K562 (cell line): ENCODE data around the gene TEP1. TPM values are rescaled to one million over a fixed set of nuclear protein-coding genes. Genes with fewer than 3 reads are reported as not detected.
A peak's percentile ranks its signal among the peaks of the same experiment; 100 is the strongest.

Experiments used
- ATAC-seq: fragments of 200-7000 bp; cut with Tn5 transposase; 3 replicates; pipeline ENCODE4 v1.9.1; 2020; ENCODE audit warnings: moderate library complexity
- BruUV-seq: library from RNA; stranded (reverse); fragments of 400-500 nt; replicated peaks from 2 replicates; lab custom pipeline; 2021; lab: Mats Ljungman, UMichigan
- CTCF ChIA-PET: fragments of 300-600 bp; formaldehyde crosslinking; extraction: SDS; loops from one replicate; lab custom pipeline; 2021; ENCODE audit warnings: low intra/inter-chr PET ratio; lab: Yijun Ruan, JAX
- POLR2A ChIA-PET: fragments of 300-600, 350-650 bp; sonication (Branson Sonifier 250); formaldehyde crosslinking; extraction: SDS; loops from one replicate; lab custom pipeline; 2021; ENCODE audit warnings: antibody characterized with exemption, inconsistent platforms; lab: Yijun Ruan, JAX
- DNase-seq, 4 experiments: peaks; one replicate each; pipeline versions ENCODE4 v3.0.0 to v3.0.0-alpha.2; 2011 to 2018; ENCODE audit warnings: low spot score in 3 of 4, mixed read lengths in 3 of 4; ENCODE audit errors: extremely low read depth in 1 of 4
- FAIRE-seq: peaks from 2 replicates; lab custom pipeline; 2011; peaks lifted over from hg19 to GRCh38; lab: Jason Lieb, UNC
- H2AFZ ChIP-seq: 2 replicates; pipeline ENCODE4 v1.6.0; 2011; ENCODE audit warnings: low read depth, low read length, control low read depth, inconsistent platforms
- H3K27ac ChIP-seq: fragments of 200-600 bp; 3 replicates; pipeline ENCODE4 v1.8.0; 2011; ENCODE audit warnings: low read depth, mild to moderate bottlenecking, control low read depth, inconsistent platforms, low read length, moderate library complexity, mixed read lengths; ENCODE audit errors: extremely low read depth
- H3K27me3 ChIP-seq, 2 experiments: fragments of 300-600 bp in 1 of 2; 2 replicates in 1 of 2; 3 replicates in 1 of 2; pipeline versions ENCODE4 v1.6.0 to v1.8.0; 2011; ENCODE audit warnings: inconsistent platforms in 2 of 2, low read length in 2 of 2, mild to moderate bottlenecking in 1 of 2, mixed read lengths in 1 of 2, moderate library complexity in 1 of 2; ENCODE audit not compliant: control insufficient read depth in 2 of 2, insufficient read depth in 2 of 2
- H3K36me3 ChIP-seq: fragments of 300-600 bp; 3 replicates; pipeline ENCODE4 v1.8.0; 2011; ENCODE audit warnings: mild to moderate bottlenecking, low read length, inconsistent platforms; ENCODE audit not compliant: control insufficient read depth, insufficient read depth
- H3K4me1 ChIP-seq, 2 experiments: fragments of 200-600 bp in 1 of 2; replicated peaks in 1 of 2; 2 replicates in 1 of 2; 3 replicates in 1 of 2; pipeline versions ENCODE4 v1.5.1 to v1.8.0; 2011; ENCODE audit warnings: inconsistent platforms in 2 of 2, low read length in 2 of 2, mild to moderate bottlenecking in 1 of 2, mixed read lengths in 1 of 2, moderate library complexity in 1 of 2; ENCODE audit not compliant: control insufficient read depth in 2 of 2, insufficient read depth in 2 of 2
- H3K4me2 ChIP-seq: 2 replicates; pipeline ENCODE4 v1.6.1; 2011; ENCODE audit warnings: low read length, control low read depth, inconsistent platforms, mixed read lengths; ENCODE audit not compliant: insufficient read depth
- H3K4me3 ChIP-seq: fragments of 200-600 bp; sonication (generic), shearing (Covaris generic); 2 replicates; pipeline ENCODE4 v1.5.1; 2016; ENCODE audit warnings: control low read depth, inconsistent platforms
- H3K79me2 ChIP-seq: fragments of 200-600 bp; 3 replicates; pipeline ENCODE4 v1.8.0; 2011; ENCODE audit warnings: low read length, inconsistent platforms; ENCODE audit not compliant: control insufficient read depth, insufficient read depth
- H3K9ac ChIP-seq, 2 experiments: 2 replicates each; pipeline versions ENCODE4 v1.6.0 to v1.6.1; 2011; ENCODE audit warnings: low read depth in 2 of 2, low read length in 2 of 2, control low read depth in 1 of 2, inconsistent platforms in 1 of 2, mild to moderate bottlenecking in 1 of 2, mixed read lengths in 1 of 2; ENCODE audit not compliant: insufficient read depth in 1 of 2
- H3K9me1 ChIP-seq: one replicate; pipeline ENCODE4 v1.6.0; 2011; ENCODE audit warnings: inconsistent platforms, mild to moderate bottlenecking, low read length, moderate library complexity; ENCODE audit not compliant: control insufficient read depth, insufficient read depth
- H3K9me3 ChIP-seq: replicated peaks from 2 replicates; pipeline ENCODE4 v1.5.1; 2011; ENCODE audit warnings: low read depth, low read length, inconsistent platforms; ENCODE audit not compliant: control insufficient read depth, insufficient read depth
- H4K20me1 ChIP-seq: replicated peaks from 2 replicates; pipeline ENCODE4 v1.6.1; 2011; ENCODE audit warnings: low read length, inconsistent platforms, mixed read lengths; ENCODE audit not compliant: control insufficient read depth, insufficient read depth
- ADNP ChIP-seq: fragments of 200-800 bp; sonication (Bioruptor generic); IDR thresholded peaks from 2 replicates; pipeline ENCODE4 v1.6.1; 2016; ENCODE audit warnings: missing genetic modification characterization, missing compliant biosample characterization
- EP400 ChIP-seq: fragments of 450-650 bp; IDR thresholded peaks from 2 replicates; pipeline ENCODE4 v1.6.1; 2017; ENCODE audit warnings: antibody characterized with exemption, mild to moderate bottlenecking, moderate library complexity
- ERF ChIP-seq: fragments of 450-650 bp; formaldehyde crosslinking; IDR thresholded peaks from 2 replicates; pipeline ENCODE4 v1.4.0; 2020; ENCODE audit warnings: mild to moderate bottlenecking, mixed read lengths
- FOSL1 ChIP-seq: fragments of 200-800 bp; sonication (Bioruptor generic); conservative IDR thresholded peaks from 2 replicates; pipeline ENCODE4 v1.6.1; 2016; ENCODE audit warnings: missing genetic modification characterization, missing compliant biosample characterization
- GABPB2 ChIP-seq: fragments of 250-450 bp; sonication (Bioruptor Pico); conservative IDR thresholded peaks from 2 replicates; pipeline ENCODE4 v1.5.1; 2021; ENCODE audit warnings: mild to moderate bottlenecking
- HDAC1 ChIP-seq, 2 experiments: fragments of 450-650 bp; IDR thresholded peaks; 2 replicates each; pipeline ENCODE4 v1.6.1; 2016 to 2017; ENCODE audit warnings: inconsistent platforms in 1 of 2, mild to moderate bottlenecking in 1 of 2, moderate library complexity in 1 of 2
- MEF2D ChIP-seq: conservative IDR thresholded peaks from 2 replicates; pipeline ENCODE4 v1.6.1; 2016; ENCODE audit warnings: low read depth, missing genetic modification characterization, missing compliant biosample characterization
- ZNF583 ChIP-seq: fragments of 250-450 bp; sonication (Bioruptor Pico); IDR thresholded peaks from 2 replicates; pipeline ENCODE4 v1.4.0; 2020
- WGBS: fragments of 100-300 bp; shearing (Covaris generic); methylation state at CpG from one replicate; pipeline ENCODE4 v1.1.6; 2016; ENCODE audit warnings: low coverage, mixed read lengths; ENCODE audit not compliant: insufficient coverage; ENCODE audit errors: missing lambda C conversion rate; 5-methylcytosine and 5-hydroxymethylcytosine counted together
- in situ Hi-C: fragments of 300-500 bp; cut with MboI; formaldehyde crosslinking; loops from 4 replicates; pipeline ENCODE4 v1.15.0; 2018; ENCODE audit warnings: inconsistent platforms, mixed read lengths
- intact Hi-C: fragments of 100-400 bp; cut with micrococcal nuclease; formaldehyde crosslinking; loops from 2 replicates; pipeline ENCODE4 v1.14.2; 2022
- polyA plus RNA-seq, 8 experiments: library from polyadenylated mRNA; depleted of rRNA in 4 of 8; stranded (reverse) in 5 of 8; unstranded in 3 of 8; fragments of >200 nt; fragmentation: Nextera tagmentation in 2 of 8; fragmentation: Illumina TruSeq in 1 of 8; extraction: Ambion mirVana in 2 of 8; extraction: Trizol in 1 of 8; gene quantifications; 2 replicates each; pipeline versions ENCODE4 v1.2.1 to v1.2.3, GENCODE V29; 2011 to 2014; ENCODE audit warnings: inconsistent platforms in 1 of 8, missing spikeins in 1 of 8
- total RNA-seq, 7 experiments: library from RNA; depleted of rRNA in 6 of 7; stranded (reverse); fragments of >200 nt in 6 of 7; fragmentation: Illumina TruSeq in 2 of 7; extraction: Trizol in 2 of 7; gene quantifications; 2 replicates each; pipeline versions ENCODE4 v1.2.1 to v1.2.3, GENCODE V29; 2011 to 2021; ENCODE audit warnings: low replicate concordance in 1 of 7
- TF ChIP-seq, protein P1 (sequence below): fragments of 250-450 bp; sonication (Bioruptor Pico); IDR thresholded peaks from 2 replicates; pipeline ENCODE4 v1.4.0; 2020; ENCODE audit warnings: mild to moderate bottlenecking
- TF ChIP-seq, protein P2 (sequence below): sonication (generic); formaldehyde crosslinking; IDR thresholded peaks from 2 replicates; pipeline ENCODE4 v1.8.1; 2022; ENCODE audit warnings: missing genetic modification reagents

Gene TEP1
- total and polyA plus RNA-seq, 9 of the 15 experiments (the other 6 are each of a cell fraction or from before 2014, with no cell fraction given), result 1.0 to 12.2 (median 7.1) TPM

DNA sequence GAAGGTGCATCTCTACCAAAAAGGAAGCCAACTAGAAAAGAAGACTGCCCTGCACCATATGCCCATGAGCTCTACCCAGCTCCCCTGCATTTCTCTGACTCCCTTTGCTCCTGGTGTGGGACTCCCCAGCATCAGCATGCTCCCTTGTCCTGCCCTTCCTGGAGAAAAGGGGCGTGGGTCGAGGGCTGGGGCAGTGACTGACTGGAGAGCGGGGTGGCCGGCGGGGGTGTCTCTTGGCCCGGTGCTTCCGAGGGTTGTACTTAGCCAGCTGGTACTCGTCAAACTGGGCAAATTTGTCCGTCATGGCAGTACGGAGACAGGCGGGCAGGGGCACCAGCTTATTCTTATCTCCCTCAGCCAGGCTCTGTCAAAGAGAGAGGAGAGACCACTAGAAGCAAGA is 9.8 kb downstream of the TEP1 start (continued):
- TF ChIP-seq HDAC1 (IDR thresholded peaks at IDR 0.05) (no peak), EP400 (no peak)
- TF ChIP-seq, protein P1, sequence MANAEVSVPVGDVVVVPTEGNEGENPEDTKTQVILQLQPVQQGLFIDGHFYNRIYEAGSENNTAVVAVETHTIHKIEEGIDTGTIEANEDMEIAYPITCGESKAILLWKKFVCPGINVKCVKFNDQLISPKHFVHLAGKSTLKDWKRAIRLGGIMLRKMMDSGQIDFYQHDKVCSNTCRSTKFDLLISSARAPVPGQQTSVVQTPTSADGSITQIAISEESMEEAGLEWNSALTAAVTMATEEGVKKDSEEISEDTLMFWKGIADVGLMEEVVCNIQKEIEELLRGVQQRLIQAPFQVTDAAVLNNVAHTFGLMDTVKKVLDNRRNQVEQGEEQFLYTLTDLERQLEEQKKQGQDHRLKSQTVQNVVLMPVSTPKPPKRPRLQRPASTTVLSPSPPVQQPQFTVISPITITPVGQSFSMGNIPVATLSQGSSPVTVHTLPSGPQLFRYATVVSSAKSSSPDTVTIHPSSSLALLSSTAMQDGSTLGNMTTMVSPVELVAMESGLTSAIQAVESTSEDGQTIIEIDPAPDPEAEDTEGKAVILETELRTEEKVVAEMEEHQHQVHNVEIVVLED, result no peak

DNA sequence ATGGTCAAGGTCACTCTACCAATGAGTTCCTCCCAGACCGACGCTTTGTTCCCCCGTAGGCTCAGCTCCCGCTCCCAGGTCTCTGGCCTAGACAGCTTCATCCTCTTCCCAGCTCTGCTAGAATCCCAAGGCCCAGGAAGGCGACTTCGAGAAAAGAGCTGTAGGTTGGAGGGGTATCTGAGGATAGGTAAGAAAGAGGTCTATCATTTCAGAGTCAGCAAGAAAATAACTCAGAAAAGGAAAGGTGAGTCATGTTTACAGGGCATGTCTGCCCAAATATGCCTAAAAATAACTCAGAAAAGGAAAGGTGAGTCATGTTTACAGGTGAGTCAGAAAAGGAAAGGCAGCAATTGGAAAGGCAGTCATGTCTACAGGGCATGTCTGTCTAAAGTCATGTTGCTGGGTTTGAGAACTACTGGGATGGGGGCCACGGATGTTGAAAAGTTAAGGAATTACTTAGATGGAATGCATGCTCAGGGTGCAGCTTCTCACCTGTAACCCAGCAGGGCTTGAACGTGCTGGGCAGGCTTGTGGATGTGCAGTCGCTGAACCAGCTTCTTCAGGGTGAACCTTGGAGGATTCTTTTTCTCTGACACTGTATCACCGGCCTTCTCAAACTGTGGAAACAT is 12.2 kb downstream of the TEP1 start:
- no peak for FAIRE-seq
- Histone ChIP-seq H4K20me1 (no peaks in the 10 kb centered on the region), H3K79me2 (no peaks in the 10 kb centered on the region), H2AFZ (no peak overlapping the region), H3K4me3 (no peak overlapping the region), H3K27ac (no peak overlapping the region), H3K4me1 (no peaks in the 10 kb centered on the region; a peak in 1 of 5 replicates), H3K9ac (no peak overlapping the region), H3K9me3 (no peaks in the 10 kb centered on the region), H3K9me1 (peaks cover 3% of the 10 kb centered on the region), H3K27me3 (no peaks in the 10 kb centered on the region), H3K4me2 (no peak overlapping the region), H3K36me3 (peaks cover 17% of the 10 kb centered on the region; the same call in 2 of the 3 replicates)
- ChIA-PET POLR2A (no interaction called here), CTCF (no interaction called here)
- BruUV-seq, result no TSS peak
- no peak for DNase-seq
- no peak for ATAC-seq
- WGBS, result 65% methylated on average over 7 of the region's 10 CpGs
- intact Hi-C loops (no loop called here), in situ Hi-C loops (no loop called here)
- TF ChIP-seq FOSL1 (tag) (peak; percentile 65), GABPB2 (CRISPR knock-in tag) (no peak), ZNF583 (CRISPR knock-in tag) (no peak), ERF (CRISPR knock-in tag) (no peak), MEF2D (tag) (no peak), ADNP (no peak)
- TF ChIP-seq, protein P2, sequence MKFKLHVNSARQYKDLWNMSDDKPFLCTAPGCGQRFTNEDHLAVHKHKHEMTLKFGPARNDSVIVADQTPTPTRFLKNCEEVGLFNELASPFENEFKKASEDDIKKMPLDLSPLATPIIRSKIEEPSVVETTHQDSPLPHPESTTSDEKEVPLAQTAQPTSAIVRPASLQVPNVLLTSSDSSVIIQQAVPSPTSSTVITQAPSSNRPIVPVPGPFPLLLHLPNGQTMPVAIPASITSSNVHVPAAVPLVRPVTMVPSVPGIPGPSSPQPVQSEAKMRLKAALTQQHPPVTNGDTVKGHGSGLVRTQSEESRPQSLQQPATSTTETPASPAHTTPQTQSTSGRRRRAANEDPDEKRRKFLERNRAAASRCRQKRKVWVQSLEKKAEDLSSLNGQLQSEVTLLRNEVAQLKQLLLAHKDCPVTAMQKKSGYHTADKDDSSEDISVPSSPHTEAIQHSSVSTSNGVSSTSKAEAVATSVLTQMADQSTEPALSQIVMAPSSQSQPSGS (CRISPR knock-in tag), result no peak
